B cell (primary cell): ENCODE data around the gene CHST3.

Experiments used
- CTCF ChIP-seq: fragments of 200-600 bp; IDR thresholded peaks from one replicate; pipeline ENCODE4 v1.8.0; 2022; ENCODE audit warnings: antibody characterized with exemption, mild to moderate bottlenecking
- EZH2 ChIP-seq: IDR thresholded peaks from 2 replicates; pipeline ENCODE4 v1.6.1; 2012; ENCODE audit warnings: borderline replicate concordance, low read depth, mild to moderate bottlenecking, moderate library complexity, low read length; ENCODE audit not compliant: insufficient read depth, poor library complexity, severe bottlenecking

- no peak for TF ChIP-seq CTCF
- no peak for TF ChIP-seq EZH2
Measured at GRCh38 chr10:71923138-71923692, 41.0 kb upstream of the CHST3 start.
